ENCODE data around the gene CMC1. TPM values are rescaled to one million over a fixed set of nuclear protein-coding genes. Genes with fewer than 3 reads are reported as not detected.

Gene CMC1
- total RNA-seq, 1 donor from 2014 or later: 8.9 TPM

DNA sequence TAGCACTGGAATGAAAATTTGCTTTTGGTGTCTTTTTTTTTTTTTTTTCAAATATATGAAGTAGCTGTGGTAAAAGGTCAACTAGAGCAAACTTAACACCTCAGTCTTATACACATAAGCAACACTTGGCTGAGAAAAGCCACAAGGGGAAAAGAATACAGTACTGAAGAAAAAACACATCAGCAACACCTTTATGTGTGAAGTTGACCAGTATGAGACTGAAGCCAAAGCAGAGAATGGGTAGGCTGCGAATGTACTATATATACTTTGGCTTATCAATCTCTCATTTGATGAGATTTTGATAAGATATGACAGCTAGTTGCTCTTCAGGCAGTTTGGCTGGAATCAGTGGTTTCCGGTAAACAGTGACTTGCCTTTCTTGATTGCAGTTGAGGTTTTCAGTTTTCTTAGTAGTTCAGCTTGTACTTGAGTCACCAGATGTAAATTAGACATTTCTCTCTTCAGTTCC is 85.1 kb downstream of the CMC1 start:
- TF ChIP-seq, protein P1, sequence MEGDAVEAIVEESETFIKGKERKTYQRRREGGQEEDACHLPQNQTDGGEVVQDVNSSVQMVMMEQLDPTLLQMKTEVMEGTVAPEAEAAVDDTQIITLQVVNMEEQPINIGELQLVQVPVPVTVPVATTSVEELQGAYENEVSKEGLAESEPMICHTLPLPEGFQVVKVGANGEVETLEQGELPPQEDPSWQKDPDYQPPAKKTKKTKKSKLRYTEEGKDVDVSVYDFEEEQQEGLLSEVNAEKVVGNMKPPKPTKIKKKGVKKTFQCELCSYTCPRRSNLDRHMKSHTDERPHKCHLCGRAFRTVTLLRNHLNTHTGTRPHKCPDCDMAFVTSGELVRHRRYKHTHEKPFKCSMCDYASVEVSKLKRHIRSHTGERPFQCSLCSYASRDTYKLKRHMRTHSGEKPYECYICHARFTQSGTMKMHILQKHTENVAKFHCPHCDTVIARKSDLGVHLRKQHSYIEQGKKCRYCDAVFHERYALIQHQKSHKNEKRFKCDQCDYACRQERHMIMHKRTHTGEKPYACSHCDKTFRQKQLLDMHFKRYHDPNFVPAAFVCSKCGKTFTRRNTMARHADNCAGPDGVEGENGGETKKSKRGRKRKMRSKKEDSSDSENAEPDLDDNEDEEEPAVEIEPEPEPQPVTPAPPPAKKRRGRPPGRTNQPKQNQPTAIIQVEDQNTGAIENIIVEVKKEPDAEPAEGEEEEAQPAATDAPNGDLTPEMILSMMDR (IDR thresholded peaks at IDR 0.05; ENCODE audit: unreplicated experiment): no peak
- Mint-ChIP-seq H3K27ac (ENCODE audit: unreplicated experiment) (no peak overlapping the region), H3K4me1 (ENCODE audit: unreplicated experiment) (no peaks in the 10 kb centered on the region), H3K4me3 (ENCODE audit: unreplicated experiment) (no peak overlapping the region), H3K27me3 (ENCODE audit: unreplicated experiment) (no peaks in the 10 kb centered on the region), H3K9me3 (ENCODE audit: unreplicated experiment) (no peaks in the 10 kb centered on the region), H3K36me3 (ENCODE audit: low read depth, unreplicated experiment) (no peaks in the 10 kb centered on the region)
- no peak for DNase-seq (ENCODE audit: low spot score)

DNA sequence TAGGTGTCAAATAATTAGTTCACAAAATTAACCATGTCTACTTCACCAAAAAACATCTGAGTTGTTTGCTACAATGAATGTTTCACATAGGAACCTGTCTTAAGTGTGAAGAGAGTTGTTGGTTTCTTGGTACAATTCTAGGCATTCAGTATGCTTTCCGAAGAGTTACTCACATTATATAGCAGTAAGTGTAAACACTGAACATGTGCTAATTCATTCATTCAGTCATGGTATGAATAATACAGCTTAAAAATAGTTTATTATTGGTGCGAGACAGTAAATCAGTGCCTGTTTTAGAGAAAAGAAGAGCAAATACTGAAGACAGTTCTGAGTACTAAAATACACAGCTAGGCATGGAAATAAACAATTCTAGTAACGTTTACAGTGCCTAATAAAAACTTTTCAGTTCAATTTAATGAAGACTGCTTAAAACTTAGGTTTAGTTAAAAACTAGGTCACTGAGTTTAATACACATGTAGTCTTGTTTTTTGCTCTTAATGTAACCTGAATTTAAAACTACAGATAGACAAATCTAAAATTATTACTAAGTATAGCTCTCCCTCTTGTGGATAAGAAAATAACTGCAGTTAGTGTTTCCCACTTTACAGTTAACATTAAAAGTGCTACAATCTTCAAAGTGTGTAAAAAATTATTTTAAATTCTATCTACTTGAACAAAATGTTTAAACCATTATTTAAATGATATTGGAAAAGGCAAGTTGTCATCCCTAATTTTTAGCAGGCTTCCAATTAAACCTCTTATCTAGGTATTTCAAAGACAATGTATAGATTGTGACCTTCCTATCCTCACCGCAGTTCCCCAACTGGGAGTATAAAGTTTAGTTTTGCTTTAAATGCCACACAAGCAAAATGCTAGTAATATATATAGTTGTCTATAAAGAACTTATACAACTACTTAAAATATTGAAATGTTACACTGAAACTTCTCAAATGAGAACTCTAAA is 87.1 kb downstream of the CMC1 start:
- H3K4me1 Mint-ChIP-seq (ENCODE audit: unreplicated experiment): no peaks in the 10 kb centered on the region
- TF ChIP-seq, protein P1 (IDR thresholded peaks at IDR 0.05; ENCODE audit: unreplicated experiment): peak; percentile 90
- no peak for DNase-seq (ENCODE audit: low spot score)
- no peaks in the 10 kb centered on the region for H3K27me3 Mint-ChIP-seq (ENCODE audit: unreplicated experiment)
- no peaks in the 10 kb centered on the region for H3K9me3 Mint-ChIP-seq (ENCODE audit: unreplicated experiment)
- no peak overlapping the region for H3K27ac Mint-ChIP-seq (ENCODE audit: unreplicated experiment)
- no peak overlapping the region for H3K4me3 Mint-ChIP-seq (ENCODE audit: unreplicated experiment)
- H3K36me3 Mint-ChIP-seq (ENCODE audit: low read depth, unreplicated experiment): no peaks in the 10 kb centered on the region

DNA sequence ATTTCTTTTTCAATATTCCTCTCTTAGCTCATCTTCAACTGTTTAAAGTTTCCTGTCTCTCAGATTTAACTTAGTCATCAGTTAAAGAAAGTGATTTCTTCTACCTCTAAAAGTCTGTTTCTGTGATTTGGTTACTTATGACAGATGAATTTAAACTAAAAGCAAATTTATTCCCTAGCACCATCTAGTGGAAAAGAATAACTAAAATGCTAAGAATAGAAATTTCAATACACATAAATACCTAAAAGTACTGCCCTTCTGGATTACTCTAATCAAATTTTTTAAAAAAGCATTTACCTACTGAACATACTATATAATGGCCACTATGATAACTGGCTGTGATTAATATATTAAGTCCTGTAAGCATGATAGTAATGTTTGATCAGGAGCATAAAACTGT is 93.1 kb downstream of the CMC1 start:
- no peaks in the 10 kb centered on the region for H3K36me3 Mint-ChIP-seq (ENCODE audit: low read depth, unreplicated experiment)
- TF ChIP-seq, protein P1 (IDR thresholded peaks at IDR 0.05; ENCODE audit: unreplicated experiment): no peak
- H3K4me3 Mint-ChIP-seq (ENCODE audit: unreplicated experiment): no peak overlapping the region
- no peak overlapping the region for H3K27ac Mint-ChIP-seq (ENCODE audit: unreplicated experiment)
- no peak for DNase-seq (ENCODE audit: low spot score)
- no peaks in the 10 kb centered on the region for H3K4me1 Mint-ChIP-seq (ENCODE audit: unreplicated experiment)
- no peaks in the 10 kb centered on the region for H3K27me3 Mint-ChIP-seq (ENCODE audit: unreplicated experiment)
- no peaks in the 10 kb centered on the region for H3K9me3 Mint-ChIP-seq (ENCODE audit: unreplicated experiment)

DNA sequence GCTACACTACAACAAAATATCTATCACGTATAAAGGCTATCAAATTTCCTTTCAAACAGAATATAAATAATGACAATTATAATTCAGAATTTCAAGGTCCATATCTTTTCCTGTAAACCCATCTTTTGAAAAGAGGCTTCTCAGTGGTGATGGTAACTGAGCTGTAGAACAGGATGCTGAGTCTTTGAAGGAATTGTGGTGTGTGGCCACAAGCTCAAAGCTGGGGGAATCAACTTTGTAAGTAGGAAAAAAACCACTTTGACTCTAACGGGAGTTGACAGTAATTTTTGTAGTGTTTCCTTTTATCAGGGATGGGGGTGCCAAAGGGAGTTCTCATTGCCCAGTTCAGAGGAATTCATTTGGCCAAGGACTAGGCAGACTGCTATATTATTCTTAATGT is 93.8 kb downstream of the CMC1 start:
- no peak for DNase-seq (ENCODE audit: low spot score)

More for the DNA sequence above, 93.8 kb downstream of the CMC1 start:
- Mint-ChIP-seq H3K4me1 (ENCODE audit: unreplicated experiment) (no peaks in the 10 kb centered on the region), H3K27me3 (ENCODE audit: unreplicated experiment) (no peaks in the 10 kb centered on the region), H3K36me3 (ENCODE audit: low read depth, unreplicated experiment) (no peaks in the 10 kb centered on the region), H3K4me3 (ENCODE audit: unreplicated experiment) (no peak overlapping the region), H3K9me3 (ENCODE audit: unreplicated experiment) (no peaks in the 10 kb centered on the region), H3K27ac (ENCODE audit: unreplicated experiment) (no peak overlapping the region)
- TF ChIP-seq, protein P1 (IDR thresholded peaks at IDR 0.05; ENCODE audit: unreplicated experiment): no peak
